Measurements from ENCODE around the gene ZXDA.
"Not testable (repeated sequence)": the region's sequence is repeated elsewhere in the genome, so short reads cannot be mapped to it uniquely, and the experiment has no call there.

ZXDA gene

DNA sequence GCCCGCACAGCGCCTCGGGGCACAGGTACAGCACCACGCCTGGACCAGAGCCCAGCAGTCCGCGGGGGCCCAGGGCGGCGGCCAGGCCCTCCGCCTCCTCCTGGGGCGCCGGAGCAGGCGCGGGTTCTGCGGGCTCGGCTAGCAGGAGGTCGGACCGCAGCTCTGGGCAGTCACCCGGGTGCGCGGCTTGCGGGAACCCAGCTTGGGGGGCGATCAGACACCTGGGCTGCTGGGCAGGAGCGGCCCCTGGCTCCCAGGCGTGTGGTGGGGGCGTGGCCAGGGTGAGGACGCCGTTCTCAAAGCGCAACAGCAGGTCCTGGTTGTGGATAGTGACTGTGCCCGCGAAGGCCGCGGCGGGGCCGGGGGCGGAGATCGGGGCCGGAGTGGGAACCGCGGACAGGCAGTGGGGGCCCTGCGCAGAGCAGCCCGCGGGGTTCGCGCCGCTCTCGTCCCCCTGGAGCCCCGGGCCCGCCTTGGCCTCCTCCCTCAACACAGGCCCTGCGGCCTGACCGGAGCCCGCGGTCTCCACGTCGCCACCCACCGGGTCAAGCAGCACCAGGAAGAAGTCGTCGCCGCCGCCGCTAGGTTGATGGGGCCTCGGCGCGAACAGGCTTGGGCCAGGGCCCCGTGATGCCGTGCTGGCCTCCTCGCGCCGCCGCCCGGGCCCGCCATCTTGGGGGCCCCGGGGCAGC is 517 bp downstream of the ZXDA start:
- H3K27ac ChIP-seq (ENCODE audit: low read depth, low read length); H3K4me1 ChIP-seq (ENCODE audit: control insufficient read depth, insufficient read depth, low read length); H3K9me3 ChIP-seq (ENCODE audit: control insufficient read depth, insufficient read depth, low read depth, low read length); H3K36me3 ChIP-seq (ENCODE audit: control insufficient read depth, insufficient read depth, low read length); H3K27me3 ChIP-seq (ENCODE audit: control insufficient read depth, insufficient read depth, low read length): not testable (repeated sequence)
- Histone ChIP-seq H3K4me3 (ENCODE audit: low read depth, low read length) (peak overlapping the region; percentile 58), H3K9ac (ENCODE audit: low read length) (peak overlapping the region; percentile 78)

DNA sequence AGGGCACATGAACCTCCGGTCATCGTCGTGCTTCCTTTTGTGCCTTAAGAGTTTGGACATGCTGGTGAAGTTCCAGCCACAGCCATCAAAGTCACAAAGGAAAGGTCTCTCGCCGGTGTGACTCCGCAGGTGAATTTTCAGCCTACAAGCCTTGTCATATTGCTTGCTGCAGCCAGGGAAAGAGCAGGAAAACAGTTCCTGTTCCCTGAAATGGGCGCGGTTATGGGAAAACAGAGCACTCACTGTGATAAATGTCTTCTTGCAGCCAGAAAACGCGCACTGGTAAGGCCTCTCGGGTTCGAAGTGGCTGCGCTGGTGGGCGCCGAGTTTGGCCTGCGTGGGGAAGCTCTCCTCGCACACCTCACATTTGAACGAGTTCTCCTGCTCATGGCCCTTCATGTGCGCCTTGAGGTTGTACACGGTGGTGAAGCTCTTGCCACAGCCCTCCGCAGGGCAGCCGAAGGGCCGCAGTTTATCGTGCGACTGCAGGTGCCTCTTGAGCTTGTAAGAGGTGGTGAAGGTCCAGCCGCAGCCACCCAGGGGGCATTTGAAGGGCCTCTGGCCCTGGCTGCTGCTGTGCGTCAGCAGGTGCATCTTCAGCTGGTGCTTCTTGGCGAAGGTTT is 1.2 kb downstream of the ZXDA start:
- not testable (repeated sequence) for H3K9me3 ChIP-seq (ENCODE audit: control insufficient read depth, insufficient read depth, low read depth, low read length); H3K4me1 ChIP-seq (ENCODE audit: control insufficient read depth, insufficient read depth, low read length); H3K27ac ChIP-seq (ENCODE audit: low read depth, low read length); H3K9ac ChIP-seq (ENCODE audit: low read length); H3K27me3 ChIP-seq (ENCODE audit: control insufficient read depth, insufficient read depth, low read length); H3K36me3 ChIP-seq (ENCODE audit: control insufficient read depth, insufficient read depth, low read length)
- H3K4me3 ChIP-seq (ENCODE audit: low read depth, low read length), result peak overlapping the region; percentile 58

DNA sequence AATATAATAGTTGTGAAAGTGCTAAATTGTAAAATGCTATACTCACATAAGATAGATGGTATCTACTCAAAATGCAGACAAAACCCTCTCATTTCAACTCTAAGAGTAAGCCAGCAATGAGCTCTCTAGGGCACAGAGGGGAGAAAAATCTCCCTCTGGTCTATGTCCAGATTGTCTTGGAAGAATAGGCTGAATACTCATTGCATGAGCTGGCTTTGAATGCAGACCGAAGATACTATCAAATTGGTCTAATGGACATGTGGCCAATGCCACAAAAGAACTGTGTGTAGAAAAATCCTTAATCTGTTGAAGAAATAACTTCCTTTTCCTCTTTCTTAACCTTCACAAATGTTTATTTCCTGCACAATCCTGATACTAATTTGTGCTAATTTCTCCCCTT is 3.5 kb downstream of the ZXDA start:
- H3K4me1 ChIP-seq (ENCODE audit: control insufficient read depth, insufficient read depth, low read length), result peaks cover 4% of the 10 kb centered on the region; the same call in 1 of the 2 replicates
- H3K27me3 ChIP-seq (ENCODE audit: control insufficient read depth, insufficient read depth, low read length), result no peaks in the 10 kb centered on the region
- peak overlapping the region; percentile 2; the same call in 1 of the 2 replicates for H3K4me3 ChIP-seq (ENCODE audit: low read depth, low read length)
- no peaks in the 10 kb centered on the region; the same call in 1 of the 2 replicates for H3K9me3 ChIP-seq (ENCODE audit: control insufficient read depth, insufficient read depth, low read depth, low read length)
- no peak overlapping the region for H3K27ac ChIP-seq (ENCODE audit: low read depth, low read length)
- H3K9ac ChIP-seq (ENCODE audit: low read length), result no peak overlapping the region
- H3K36me3 ChIP-seq (ENCODE audit: control insufficient read depth, insufficient read depth, low read length), result no peaks in the 10 kb centered on the region

DNA sequence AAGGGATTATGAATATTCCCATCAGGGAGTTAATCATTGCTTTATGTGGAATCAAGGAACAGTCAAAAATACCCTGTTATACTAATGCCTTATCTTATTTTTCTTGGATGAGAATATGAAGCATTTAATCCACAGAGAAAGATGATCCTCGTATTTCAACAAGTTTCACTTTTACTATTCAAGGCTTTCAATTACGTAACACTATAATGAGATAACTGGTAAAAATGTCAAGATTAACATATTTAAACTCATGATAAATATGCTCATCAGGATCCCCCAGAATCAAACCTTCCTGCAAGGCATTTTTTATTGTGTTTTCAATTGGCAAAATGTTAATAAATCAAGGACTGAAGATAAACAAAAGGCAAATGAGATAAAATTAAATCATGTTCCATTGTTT is 5.1 kb downstream of the ZXDA start:
- Histone ChIP-seq H3K4me1 (ENCODE audit: control insufficient read depth, insufficient read depth, low read length) (peaks cover 4% of the 10 kb centered on the region; the same call in 1 of the 2 replicates), H3K4me3 (ENCODE audit: low read depth, low read length) (no peak overlapping the region), H3K27ac (ENCODE audit: low read depth, low read length) (no peak overlapping the region), H3K9ac (ENCODE audit: low read length) (no peak overlapping the region), H3K36me3 (ENCODE audit: control insufficient read depth, insufficient read depth, low read length) (no peaks in the 10 kb centered on the region), H3K9me3 (ENCODE audit: control insufficient read depth, insufficient read depth, low read depth, low read length) (no peaks in the 10 kb centered on the region; the same call in 1 of the 2 replicates), H3K27me3 (ENCODE audit: control insufficient read depth, insufficient read depth, low read length) (no peaks in the 10 kb centered on the region)

DNA sequence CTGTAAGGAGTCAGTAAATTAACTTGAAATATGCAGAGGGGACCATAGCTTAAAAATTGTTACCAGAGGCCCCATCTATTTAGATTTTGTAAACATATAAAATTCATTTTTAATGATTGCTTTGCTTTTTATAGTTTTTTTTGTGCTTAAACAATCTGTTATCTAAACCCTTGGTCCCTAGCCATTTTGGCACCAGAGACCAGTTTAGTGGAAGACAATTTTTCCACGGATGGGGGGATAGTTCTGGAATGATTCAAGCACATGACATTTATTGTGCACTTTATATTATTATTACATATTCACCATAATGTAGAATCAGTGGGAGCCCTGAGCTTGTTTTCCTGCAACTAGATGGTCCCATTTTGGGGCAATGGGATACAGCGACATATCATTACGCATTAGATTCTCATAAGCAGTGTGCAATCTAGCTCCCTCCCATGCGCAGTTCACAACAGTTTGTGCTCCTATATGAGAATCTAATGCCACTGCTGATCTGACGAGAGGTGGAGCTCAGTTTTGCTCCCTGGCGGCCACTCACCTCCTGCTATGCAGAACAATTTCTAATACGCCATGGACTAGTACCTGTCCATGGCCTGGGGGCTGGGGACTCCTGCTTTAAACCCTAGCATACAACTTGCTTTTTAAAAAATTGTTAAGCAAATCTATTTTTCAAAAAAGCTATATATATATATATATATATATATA is 5.9 kb downstream of the ZXDA start:
- Histone ChIP-seq H3K4me3 (ENCODE audit: low read depth, low read length) (no peak overlapping the region), H3K27me3 (ENCODE audit: control insufficient read depth, insufficient read depth, low read length) (no peaks in the 10 kb centered on the region), H3K4me1 (ENCODE audit: control insufficient read depth, insufficient read depth, low read length) (peaks cover 4% of the 10 kb centered on the region; the same call in 1 of the 2 replicates), H3K9ac (ENCODE audit: low read length) (no peak overlapping the region), H3K9me3 (ENCODE audit: control insufficient read depth, insufficient read depth, low read depth, low read length) (no peaks in the 10 kb centered on the region; the same call in 1 of the 2 replicates), H3K27ac (ENCODE audit: low read depth, low read length) (no peak overlapping the region), H3K36me3 (ENCODE audit: control insufficient read depth, insufficient read depth, low read length) (no peaks in the 10 kb centered on the region)

DNA sequence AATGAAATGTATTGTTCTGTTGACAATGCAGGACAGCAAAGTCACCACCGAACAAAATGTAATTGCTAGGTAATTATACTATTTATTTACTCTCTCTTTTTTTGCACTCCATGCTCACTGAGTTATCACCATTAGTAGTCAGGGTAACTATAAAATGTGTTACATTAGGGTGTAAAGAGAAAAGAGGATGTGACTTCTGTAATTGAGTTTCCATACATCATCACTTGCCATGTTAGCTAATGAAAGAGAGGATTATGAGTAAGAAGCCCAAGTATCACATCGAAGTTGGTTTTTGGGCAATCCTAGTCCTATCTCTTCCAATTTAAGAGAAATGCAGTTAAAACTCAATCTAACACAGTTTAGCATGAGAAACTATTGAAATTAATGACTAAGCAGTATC is 7.6 kb downstream of the ZXDA start:
- Histone ChIP-seq H3K27me3 (ENCODE audit: control insufficient read depth, insufficient read depth, low read length) (no peaks in the 10 kb centered on the region), H3K4me1 (ENCODE audit: control insufficient read depth, insufficient read depth, low read length) (peaks cover 4% of the 10 kb centered on the region; the same call in 1 of the 2 replicates), H3K9ac (ENCODE audit: low read length) (no peak overlapping the region), H3K27ac (ENCODE audit: low read depth, low read length) (no peak overlapping the region), H3K36me3 (ENCODE audit: control insufficient read depth, insufficient read depth, low read length) (no peaks in the 10 kb centered on the region), H3K4me3 (ENCODE audit: low read depth, low read length) (no peak overlapping the region), H3K9me3 (ENCODE audit: control insufficient read depth, insufficient read depth, low read depth, low read length) (no peaks in the 10 kb centered on the region; the same call in 1 of the 2 replicates)

DNA sequence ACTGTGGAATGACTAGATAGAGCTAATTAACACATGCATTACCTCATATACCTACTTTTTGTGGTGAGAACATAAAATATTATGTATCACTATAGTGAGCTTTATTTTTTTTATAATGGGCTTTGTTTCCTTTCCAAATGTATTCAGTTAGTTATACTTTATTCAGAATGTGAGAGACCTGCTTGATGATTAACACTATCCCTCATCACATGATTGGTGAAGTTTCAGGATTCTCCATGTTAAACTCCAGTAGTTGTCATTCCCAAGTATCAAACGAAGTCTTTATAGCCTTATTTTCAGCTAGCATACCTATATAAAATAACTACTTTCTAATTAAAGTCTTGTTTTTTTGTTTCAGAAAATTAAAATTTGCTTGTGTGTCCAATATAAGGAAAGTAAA is 8.8 kb downstream of the ZXDA start:
- no peaks in the 10 kb centered on the region for H3K36me3 ChIP-seq (ENCODE audit: control insufficient read depth, insufficient read depth, low read length)
- H3K27me3 ChIP-seq (ENCODE audit: control insufficient read depth, insufficient read depth, low read length), result no peaks in the 10 kb centered on the region
- no peak overlapping the region for H3K27ac ChIP-seq (ENCODE audit: low read depth, low read length)
- H3K4me3 ChIP-seq (ENCODE audit: low read depth, low read length), result no peak overlapping the region
- no peaks in the 10 kb centered on the region; the same call in 1 of the 2 replicates for H3K9me3 ChIP-seq (ENCODE audit: control insufficient read depth, insufficient read depth, low read depth, low read length)
- H3K9ac ChIP-seq (ENCODE audit: low read length), result no peak overlapping the region
- no peaks in the 10 kb centered on the region for H3K4me1 ChIP-seq (ENCODE audit: control insufficient read depth, insufficient read depth, low read length)

DNA sequence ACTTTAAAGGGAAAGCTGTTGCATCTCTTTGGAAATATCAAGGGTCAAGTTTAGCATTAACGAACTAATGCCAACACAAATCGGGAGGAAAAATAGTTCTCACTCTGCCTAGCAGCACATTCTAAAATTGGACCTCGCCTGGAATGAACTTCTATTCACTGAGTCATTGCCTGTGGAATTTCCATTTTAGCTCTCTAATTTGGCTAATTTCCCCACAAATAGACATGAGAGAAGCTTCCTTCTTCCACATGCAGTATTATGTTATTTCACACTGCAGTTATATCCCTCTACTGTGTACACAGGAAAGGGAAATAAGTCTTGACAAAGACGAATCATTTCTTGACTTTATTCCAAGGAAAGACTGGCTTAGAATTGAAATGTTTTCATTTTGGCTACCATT is 9.3 kb downstream of the ZXDA start:
- H3K4me1 ChIP-seq (ENCODE audit: control insufficient read depth, insufficient read depth, low read length), result no peaks in the 10 kb centered on the region
- peaks cover 5% of the 10 kb centered on the region; the same call in 1 of the 2 replicates for H3K9me3 ChIP-seq (ENCODE audit: control insufficient read depth, insufficient read depth, low read depth, low read length)
- H3K36me3 ChIP-seq (ENCODE audit: control insufficient read depth, insufficient read depth, low read length), result no peaks in the 10 kb centered on the region
- H3K4me3 ChIP-seq (ENCODE audit: low read depth, low read length), result no peak overlapping the region
- no peaks in the 10 kb centered on the region for H3K27me3 ChIP-seq (ENCODE audit: control insufficient read depth, insufficient read depth, low read length)
- H3K27ac ChIP-seq (ENCODE audit: low read depth, low read length), result no peak overlapping the region
- H3K9ac ChIP-seq (ENCODE audit: low read length), result no peak overlapping the region

DNA sequence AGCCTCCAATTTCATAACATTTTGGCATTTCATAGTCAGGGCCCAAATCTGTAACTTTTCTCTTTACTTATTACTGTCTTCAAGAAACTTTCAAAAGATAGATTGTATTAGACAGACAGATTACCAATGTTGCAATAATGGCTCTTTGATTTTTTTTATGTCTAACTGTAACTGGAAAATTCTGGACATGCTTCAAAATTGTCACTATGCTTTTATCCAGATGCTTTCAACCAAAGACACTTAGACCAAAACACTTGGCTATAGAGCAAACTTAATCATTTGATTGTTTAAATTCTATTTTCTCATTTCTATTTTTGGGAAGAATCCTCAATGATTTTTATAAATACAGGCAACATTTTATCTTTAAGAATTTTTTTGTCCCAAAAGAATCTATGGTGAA is 10.4 kb downstream of the ZXDA start:
- Histone ChIP-seq H3K4me1 (ENCODE audit: control insufficient read depth, insufficient read depth, low read length) (no peaks in the 10 kb centered on the region), H3K36me3 (ENCODE audit: control insufficient read depth, insufficient read depth, low read length) (no peaks in the 10 kb centered on the region), H3K27me3 (ENCODE audit: control insufficient read depth, insufficient read depth, low read length) (no peaks in the 10 kb centered on the region), H3K4me3 (ENCODE audit: low read depth, low read length) (no peak overlapping the region), H3K9ac (ENCODE audit: low read length) (no peak overlapping the region), H3K9me3 (ENCODE audit: control insufficient read depth, insufficient read depth, low read depth, low read length) (peaks cover 6% of the 10 kb centered on the region; the same call in 1 of the 2 replicates), H3K27ac (ENCODE audit: low read depth, low read length) (no peak overlapping the region)

DNA sequence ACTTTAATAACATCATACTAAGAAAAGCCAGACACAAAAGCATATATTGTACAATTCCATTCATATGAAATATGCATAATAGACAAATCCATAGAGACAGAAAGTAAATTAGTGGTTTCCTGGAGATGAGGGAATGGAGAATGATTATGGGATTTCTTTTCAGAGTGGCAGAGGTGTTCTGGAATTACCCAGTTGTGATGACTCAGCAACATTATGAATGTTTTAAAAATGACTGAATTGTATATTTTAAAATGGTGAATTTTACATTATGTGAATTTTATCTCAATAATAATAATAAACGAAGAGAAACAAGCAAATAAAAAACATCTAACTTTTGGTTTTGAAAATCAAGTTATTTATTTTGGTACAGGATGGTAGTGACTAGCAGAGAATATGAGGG is 11.2 kb downstream of the ZXDA start:
- H3K4me3 ChIP-seq (ENCODE audit: low read depth, low read length), result no peak overlapping the region
- H3K27ac ChIP-seq (ENCODE audit: low read depth, low read length), result no peak overlapping the region
- no peaks in the 10 kb centered on the region for H3K36me3 ChIP-seq (ENCODE audit: control insufficient read depth, insufficient read depth, low read length)
- H3K9me3 ChIP-seq (ENCODE audit: control insufficient read depth, insufficient read depth, low read depth, low read length), result peaks cover 9% of the 10 kb centered on the region; the same call in 1 of the 2 replicates
- no peaks in the 10 kb centered on the region for H3K4me1 ChIP-seq (ENCODE audit: control insufficient read depth, insufficient read depth, low read length)
- no peaks in the 10 kb centered on the region for H3K27me3 ChIP-seq (ENCODE audit: control insufficient read depth, insufficient read depth, low read length)
- no peak overlapping the region for H3K9ac ChIP-seq (ENCODE audit: low read length)

DNA sequence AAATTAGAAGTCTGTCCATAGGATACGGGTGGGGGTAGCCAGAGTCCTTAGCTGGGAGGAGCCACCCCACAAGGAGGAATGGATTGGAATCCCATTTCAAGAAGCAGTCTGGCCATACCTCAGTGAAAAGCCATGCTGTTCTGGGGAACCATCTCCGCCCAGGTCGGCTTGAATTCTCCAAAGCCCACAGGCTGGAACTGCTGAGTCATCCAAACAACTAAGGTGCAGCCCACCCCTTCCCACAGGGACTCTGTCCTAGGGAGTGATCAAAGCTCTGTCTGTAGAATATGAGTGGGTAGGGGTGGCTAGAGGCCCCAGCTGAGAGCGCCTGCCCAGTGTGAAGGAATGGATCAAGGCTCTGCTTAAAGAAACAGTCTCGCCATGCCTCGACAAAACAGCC is 38.8 kb downstream of the ZXDA start:
- Histone ChIP-seq H3K9me3 (ENCODE audit: control insufficient read depth, insufficient read depth, low read depth, low read length) (peaks cover 45% of the 10 kb centered on the region; the same call in 1 of the 2 replicates), H3K27ac (ENCODE audit: low read depth, low read length) (no peak overlapping the region; the same call in 1 of the 2 replicates), H3K4me3 (ENCODE audit: low read depth, low read length) (no peak overlapping the region), H3K36me3 (ENCODE audit: control insufficient read depth, insufficient read depth, low read length) (no peaks in the 10 kb centered on the region), H3K9ac (ENCODE audit: low read length) (no peak overlapping the region), H3K4me1 (ENCODE audit: control insufficient read depth, insufficient read depth, low read length) (no peaks in the 10 kb centered on the region; the same call in 1 of the 2 replicates), H3K27me3 (ENCODE audit: control insufficient read depth, insufficient read depth, low read length) (peaks cover 16% of the 10 kb centered on the region; the same call in 1 of the 2 replicates)

All from HUES6 (cell line).